Natural killer cell (primary cell): Measurements from ENCODE around the gene INPP5A. TPM values are rescaled to one million over a fixed set of nuclear protein-coding genes. Genes with fewer than 3 reads are reported as not detected.

ENCODE experiments used
- ATAC-seq, 3 donors: fragments of 150-1000 bp in 2 of 3; fragments of 200-7000 bp in 1 of 3; cut with Tn5 transposase; 1 replicate in 1 of 3; 2 replicates in 2 of 3; pipeline ENCODE4 v1.10.0; 2021; ENCODE audit warnings: mild to moderate bottlenecking in 2 of 3, moderate library complexity in 2 of 3
- DNase-seq, 2 donors: peaks; one replicate each; pipeline versions ENCODE4 v3.0.0 to v3.0.0-alpha.2; 2013 to 2021; ENCODE audit warnings: mixed read lengths in 1 of 2
- H3K27ac ChIP-seq: one replicate; pipeline ENCODE4 v1.5.1; 2013; ENCODE audit warnings: mild to moderate bottlenecking, low read length
- H3K27me3 ChIP-seq: one replicate; pipeline ENCODE4 v1.6.1; 2013; ENCODE audit warnings: low read length; ENCODE audit not compliant: control insufficient read depth, insufficient read depth
- H3K36me3 ChIP-seq: one replicate; pipeline ENCODE4 v1.6.1; 2013; ENCODE audit warnings: low read length; ENCODE audit not compliant: control insufficient read depth, insufficient read depth
- H3K4me1 ChIP-seq: one replicate; pipeline ENCODE4 v1.6.1; 2013; ENCODE audit warnings: low read length; ENCODE audit not compliant: control insufficient read depth, insufficient read depth
- H3K4me3 ChIP-seq: one replicate; pipeline ENCODE4 v1.5.1; 2013; ENCODE audit warnings: low read length
- H3K9me3 ChIP-seq: one replicate; pipeline ENCODE4 v1.6.1; 2013; ENCODE audit warnings: low read length; ENCODE audit not compliant: control insufficient read depth, insufficient read depth
- H3K27ac Mint-ChIP-seq, 2 donors: one replicate each; pipeline ENCODE4 v1.8.0; 2022; ENCODE audit warnings: mild to moderate bottlenecking in 2 of 2, mixed read lengths in 2 of 2, moderate library complexity in 1 of 2
- H3K27me3 Mint-ChIP-seq, 2 donors: one replicate each; pipeline ENCODE4 v1.8.0; 2022; ENCODE audit warnings: low read depth in 2 of 2, mixed read lengths in 2 of 2
- H3K36me3 Mint-ChIP-seq: one replicate; pipeline ENCODE4 v1.8.0; 2022; ENCODE audit warnings: mixed read lengths
- H3K4me1 Mint-ChIP-seq, 2 donors: one replicate each; pipeline ENCODE4 v1.8.0; 2022; ENCODE audit warnings: mixed read lengths in 2 of 2
- H3K4me3 Mint-ChIP-seq: one replicate; pipeline ENCODE4 v1.8.0; 2022; ENCODE audit warnings: mild to moderate bottlenecking, moderate library complexity, mixed read lengths
- H3K9me3 Mint-ChIP-seq, 2 donors: one replicate each; pipeline ENCODE4 v1.8.0; 2022; ENCODE audit warnings: mixed read lengths in 2 of 2
- CTCF ChIP-seq: fragments of 200-600 bp; IDR thresholded peaks from one replicate; pipeline ENCODE4 v1.8.0; 2022; ENCODE audit warnings: antibody characterized with exemption
- WGBS: methylation state at CpG from one replicate; pipeline ENCODE4 v1.1.7; 2013; ENCODE audit warnings: missing lambda C conversion rate; ENCODE audit not compliant: insufficient coverage; 5-methylcytosine and 5-hydroxymethylcytosine counted together
- intact Hi-C: fragments of 100-400 bp; cut with micrococcal nuclease; formaldehyde crosslinking; loops from one replicate; pipeline ENCODE4 v1.14.2; 2022
- total RNA-seq, 4 donors: library from RNA; stranded (reverse); fragments of 120-200 nt in 1 of 4; gene quantifications; one replicate each; pipeline versions ENCODE4 v1.2.3 to v1.2.4, GENCODE V29; 2013 to 2022

The INPP5A gene
- total RNA-seq, 3 donors from 2014 or later (not counting 1 experiment from before 2014, with no cell fraction given): 12.6 to 38.6 (median 18.6) TPM

GRCh38 chr10:132507409-132507955 is 30.1 kb upstream of the INPP5A start:
- no peak overlapping the region for H3K4me3 ChIP-seq
- Mint-ChIP-seq H3K36me3 (no peaks in the 10 kb centered on the region), H3K9me3 (no peaks in the 10 kb centered on the region), H3K27me3 (peaks cover 0 to under 1% of the 10 kb centered on the region in 2 donors), H3K27ac (no peak overlapping the region), H3K4me1 (peaks cover 0 to 6% of the 10 kb centered on the region in 2 donors), H3K4me3 (no peak overlapping the region)
- no peak for TF ChIP-seq CTCF
- DNase-seq (no peak), ATAC-seq (no peak)
- no peaks in the 10 kb centered on the region for H3K9me3 ChIP-seq
- H3K27me3 ChIP-seq: no peaks in the 10 kb centered on the region
- no peaks in the 10 kb centered on the region for H3K36me3 ChIP-seq
- no peaks in the 10 kb centered on the region for H3K4me1 ChIP-seq
- intact Hi-C loops: no loop called here
- H3K27ac ChIP-seq: no peak overlapping the region
- 78% methylated on average over 10 of the region's 10 CpGs for WGBS

DNA sequence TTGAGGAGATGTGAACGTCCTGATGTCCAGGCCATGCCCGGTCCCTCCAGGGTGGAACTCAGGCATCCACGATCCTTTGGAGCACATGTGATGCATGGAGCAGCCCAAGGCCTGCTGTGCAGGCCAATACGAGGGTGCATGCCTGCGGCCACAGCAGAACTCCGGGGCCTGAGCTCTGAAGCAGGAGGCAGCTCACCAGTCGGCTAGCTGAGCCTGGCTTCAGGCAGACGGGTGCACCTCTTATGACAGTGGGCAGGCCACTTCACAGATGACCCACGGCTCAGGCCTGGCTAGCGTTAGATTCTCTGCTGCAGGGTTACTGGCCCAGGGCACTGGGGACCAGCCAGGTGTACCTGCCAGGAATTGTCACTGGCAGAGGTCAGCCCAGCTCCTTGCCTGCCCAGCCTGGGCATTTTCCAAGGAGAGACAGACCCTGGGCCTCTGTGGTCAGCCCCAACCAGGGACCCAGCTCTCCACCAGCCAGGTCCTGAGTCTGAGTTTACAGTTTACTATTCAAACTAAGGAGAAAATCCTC is 29.6 kb upstream of the INPP5A start:
- Histone ChIP-seq H3K27me3 (no peaks in the 10 kb centered on the region), H3K4me1 (no peaks in the 10 kb centered on the region), H3K36me3 (no peaks in the 10 kb centered on the region), H3K9me3 (no peaks in the 10 kb centered on the region), H3K27ac (no peak overlapping the region), H3K4me3 (no peak overlapping the region)
- WGBS: 89% methylated on average over 10 of the region's 10 CpGs
- peaks cover 0 to 6% of the 10 kb centered on the region in 2 donors for H3K27me3 Mint-ChIP-seq
- no peak overlapping the region for H3K4me3 Mint-ChIP-seq
- H3K27ac Mint-ChIP-seq: no peak overlapping the region
- no peaks in the 10 kb centered on the region for H3K36me3 Mint-ChIP-seq
- ATAC-seq: no peak
- H3K9me3 Mint-ChIP-seq: no peaks in the 10 kb centered on the region
- TF ChIP-seq CTCF: no peak
- H3K4me1 Mint-ChIP-seq: peaks cover 0 to 11% of the 10 kb centered on the region in 2 donors
- DNase-seq: no peak
- intact Hi-C loops: no loop called here

GRCh38 chr10:132508581-132509443 is 28.8 kb upstream of the INPP5A start:
- TF ChIP-seq CTCF: no peak
- Mint-ChIP-seq H3K27ac (no peak overlapping the region), H3K4me1 (peaks cover 0 to 11% of the 10 kb centered on the region in 2 donors), H3K36me3 (no peaks in the 10 kb centered on the region), H3K4me3 (no peak overlapping the region), H3K9me3 (no peaks in the 10 kb centered on the region), H3K27me3 (peaks cover 0 to 6% of the 10 kb centered on the region in 2 donors)
- Histone ChIP-seq H3K9me3 (no peaks in the 10 kb centered on the region), H3K36me3 (no peaks in the 10 kb centered on the region), H3K27me3 (no peaks in the 10 kb centered on the region), H3K4me1 (no peaks in the 10 kb centered on the region), H3K27ac (no peak overlapping the region), H3K4me3 (no peak overlapping the region)
- ATAC-seq: no peak
- no peak for DNase-seq
- intact Hi-C loops: no loop called here
- WGBS: 90% methylated on average over 19 of the region's 19 CpGs
